ENCODE measurements around the gene PTPMT1.

PTPMT1 gene

GRCh38 chr11:47578524-47579494, 13.4 kb downstream of the PTPMT1 start, which contains the start of the genes KBTBD4 and NDUFS3:
Gene KBTBD4 (minus strand): TSS chr11:47578970. CDS start chr11:47578951, 19 bp downstream.
Gene NDUFS3 (plus strand): TSS chr11:47579074. CDS start chr11:47579092, 18 bp downstream.
- peak; percentile 89 for DNase-seq (ENCODE audit: low spot score)

GRCh38 chr11:47583844-47584243, 18.4 kb downstream of the PTPMT1 start:
- no peak for DNase-seq (ENCODE audit: low spot score)

DNA sequence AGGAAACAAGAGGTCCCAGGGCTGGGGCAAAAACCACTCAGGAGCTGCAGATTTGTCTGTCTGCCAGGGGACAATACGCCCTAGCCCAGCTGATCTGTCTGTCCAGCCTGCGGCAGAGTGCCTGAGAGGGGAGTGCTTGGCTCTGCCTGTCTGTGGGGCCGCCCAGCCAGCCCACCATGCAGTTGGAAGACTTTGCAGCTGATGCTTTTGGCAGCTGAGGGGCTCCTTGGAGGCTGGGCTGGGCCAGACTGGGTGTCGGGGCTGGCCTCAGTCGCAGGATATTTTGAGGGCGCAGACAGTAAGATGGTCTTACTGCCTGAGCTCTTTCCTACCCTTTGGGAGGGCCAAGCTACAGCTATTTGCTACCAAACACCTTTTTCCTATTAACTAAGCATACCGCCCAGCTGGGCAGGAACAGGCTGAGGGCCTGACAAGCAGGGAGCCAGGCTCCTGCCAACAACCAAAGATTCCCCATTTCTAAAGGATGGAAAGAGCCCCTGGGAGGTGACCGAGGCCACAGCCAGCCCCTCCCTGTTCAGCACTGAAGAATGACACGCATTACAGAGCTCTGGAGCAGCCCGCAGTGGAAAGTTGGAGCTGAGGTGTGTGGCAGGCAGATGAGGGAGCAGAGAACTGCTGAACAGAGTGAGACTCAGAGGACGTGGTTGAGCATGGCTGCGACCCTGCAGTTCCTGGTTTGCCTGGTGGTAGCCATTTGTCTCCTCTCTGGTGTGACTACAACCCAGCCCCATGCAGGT, 20.9 kb downstream of the PTPMT1 start, which contains the start of gene FAM180B:
Gene FAM180B (plus strand): TSS at position 581 of the 758 bp plus-strand sequence. CDS start 91 bp downstream, at position 672.
- DNase-seq (ENCODE audit: low spot score) = no peak

GRCh38 chr11:47587039-47587716, 21.8 kb downstream of the PTPMT1 start:
- no peak for DNase-seq (ENCODE audit: low spot score)

DNA sequence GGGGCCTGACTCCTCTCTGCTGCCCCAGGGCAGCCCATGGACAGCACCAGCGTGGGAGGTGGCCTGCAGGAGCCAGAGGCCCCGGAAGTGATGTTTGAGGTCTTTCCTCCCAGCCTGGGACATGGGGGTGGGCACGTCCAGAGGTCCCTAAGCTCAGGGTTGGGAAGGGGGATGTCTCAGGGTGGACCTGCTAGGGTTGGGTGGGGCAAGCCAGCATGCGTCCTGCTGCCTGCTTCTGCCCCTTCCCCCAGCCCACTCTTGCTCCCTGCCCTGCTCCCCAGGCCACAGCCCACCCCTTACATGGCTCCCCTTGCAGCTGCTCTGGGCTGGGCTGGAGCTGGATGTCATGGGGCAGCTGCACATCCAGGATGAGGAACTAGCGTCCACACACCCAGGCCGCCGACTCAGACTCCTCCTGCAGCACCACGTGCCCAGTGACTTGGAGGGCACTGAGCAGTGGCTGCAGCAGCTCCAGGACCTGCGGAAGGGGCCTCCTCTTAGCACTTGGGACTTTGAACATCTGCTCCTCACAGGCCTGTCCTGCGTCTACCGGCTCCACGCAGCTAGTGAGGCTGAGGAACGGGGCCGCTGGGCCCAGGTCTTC, 22.4 kb downstream of the PTPMT1 start:
- DNase-seq (ENCODE audit: low spot score) = no peak

- no peak for DNase-seq (ENCODE audit: low spot score)
Measured at GRCh38 chr11:47589118-47589517, 23.7 kb downstream of the PTPMT1 start.

DNA sequence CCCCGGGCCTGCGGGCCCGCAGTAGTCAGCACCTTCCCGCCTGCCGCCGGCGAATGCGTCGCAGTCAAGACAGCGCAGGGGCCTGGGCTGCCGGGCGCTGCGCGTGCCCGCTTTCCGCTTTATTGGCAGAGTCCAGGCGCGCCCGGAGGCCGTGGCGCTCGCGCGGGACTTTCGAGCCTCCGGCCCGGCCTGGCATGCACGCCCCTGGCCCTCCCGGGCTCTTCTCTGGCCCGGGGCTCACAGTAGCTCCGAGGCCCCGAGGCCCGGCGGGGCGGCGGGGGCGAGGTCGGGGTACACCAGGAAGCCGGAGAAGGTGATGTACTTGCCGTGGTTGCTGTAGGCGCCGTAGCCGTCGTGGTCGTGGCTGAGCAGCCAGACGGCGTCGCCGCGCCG, 24.2 kb downstream of the PTPMT1 start:
- DNase-seq (ENCODE audit: low spot score) = no peak

DNA sequence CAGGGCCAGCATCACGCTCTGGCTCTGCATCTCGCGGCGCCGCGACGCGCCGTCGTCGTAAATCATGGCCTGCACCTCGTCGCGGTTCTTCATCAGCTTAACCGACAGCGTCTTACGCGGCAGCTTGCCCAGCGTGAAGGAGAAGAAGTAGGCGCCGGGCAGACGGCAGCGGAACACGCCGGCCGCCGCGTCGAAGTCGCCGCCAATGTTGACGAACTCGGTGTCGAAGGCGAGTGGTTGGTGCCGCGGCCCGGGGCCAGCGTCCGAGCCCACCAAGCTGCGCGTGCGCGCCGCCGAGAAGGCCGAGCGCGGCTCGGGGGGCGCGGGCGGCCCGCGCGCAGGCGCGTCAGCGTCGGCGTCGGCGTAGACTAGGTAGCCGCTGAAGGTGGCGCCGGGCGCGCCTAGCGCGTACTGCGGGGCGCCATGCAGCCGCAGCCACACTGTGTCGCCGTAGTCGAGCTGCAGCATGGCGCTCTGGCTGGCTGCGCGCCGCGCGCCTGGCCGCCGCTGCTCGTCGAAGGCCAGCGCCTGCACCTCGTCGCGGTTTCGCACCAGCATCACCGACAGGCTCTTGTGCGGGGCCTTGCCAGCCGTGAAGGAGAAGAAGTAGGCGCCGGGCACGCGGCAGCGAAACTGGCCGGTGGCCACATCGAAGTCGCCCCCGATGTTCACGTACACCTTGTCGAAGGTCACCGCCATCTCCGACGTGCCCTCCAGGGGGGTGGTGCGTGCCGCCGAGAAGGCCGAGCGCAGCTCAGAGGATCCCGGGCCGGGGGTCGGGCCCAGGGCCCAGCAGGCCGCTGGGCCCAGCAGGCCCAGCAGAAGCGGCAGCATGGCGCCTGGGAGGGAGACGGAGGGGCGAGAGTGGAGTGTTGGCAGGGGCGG, 24.8 kb downstream of the PTPMT1 start:
- DNase-seq (ENCODE audit: low spot score) = no peak

DNA sequence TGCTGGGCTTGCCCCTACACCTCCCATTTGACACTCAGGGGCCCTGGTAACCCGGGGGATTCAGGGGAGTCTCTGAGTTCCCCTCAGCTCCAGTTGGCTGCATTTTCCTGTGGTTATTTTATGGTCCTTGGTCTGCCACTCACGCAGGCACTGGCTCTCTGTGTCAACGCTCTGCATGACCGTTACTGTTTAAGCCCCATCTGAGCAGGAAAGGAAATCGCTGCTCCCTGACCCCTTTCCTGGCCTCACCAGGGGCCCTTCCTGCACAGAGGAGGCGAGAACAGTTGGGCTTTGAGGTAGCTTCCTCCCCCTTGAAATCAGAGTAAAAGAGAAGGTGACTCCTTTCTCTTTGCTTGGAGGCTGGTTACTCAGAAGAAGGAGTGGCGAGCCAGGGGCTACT, 26.4 kb downstream of the PTPMT1 start:
- DNase-seq (ENCODE audit: low spot score) = no peak

DNA sequence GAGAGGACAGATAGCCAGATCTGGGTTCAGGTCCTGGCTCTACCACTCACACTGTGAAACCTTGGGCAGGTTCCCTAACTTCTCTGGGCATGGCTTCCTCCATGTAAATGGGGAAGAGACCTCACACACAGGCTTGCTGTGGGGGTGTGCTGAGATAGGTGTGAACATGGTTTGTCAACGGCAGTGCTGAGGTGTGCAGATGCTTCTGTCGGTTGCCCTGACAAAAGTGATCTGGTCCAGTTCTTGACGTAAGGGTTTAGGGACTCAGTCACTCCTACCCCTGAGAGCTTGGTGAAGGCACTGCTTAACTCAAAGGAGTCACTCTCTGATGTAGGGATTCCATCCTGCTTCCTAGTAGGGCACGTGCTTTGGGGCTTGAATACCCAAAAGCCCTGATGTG, 26.9 kb downstream of the PTPMT1 start:
- DNase-seq (ENCODE audit: low spot score) = no peak

DNA sequence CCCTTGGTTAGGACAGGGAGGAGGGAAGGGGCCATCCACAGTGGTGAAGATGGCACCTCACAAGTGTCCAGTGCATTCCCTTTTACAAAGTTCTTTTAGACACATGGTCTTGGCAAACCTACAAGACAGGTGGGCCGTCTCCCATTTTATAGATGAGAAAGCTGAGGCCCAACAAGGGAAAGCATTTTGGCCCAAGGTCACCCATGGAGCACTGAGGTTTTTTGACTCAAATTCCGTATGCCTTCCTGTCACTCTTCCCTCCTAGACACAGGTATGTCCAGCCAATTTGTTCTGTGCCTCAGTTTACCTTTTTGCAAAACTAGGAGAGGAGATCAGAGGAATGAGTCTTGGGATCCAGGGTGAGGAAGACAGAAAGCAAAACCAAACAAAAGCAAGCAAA, 27.6 kb downstream of the PTPMT1 start:
- no peak for DNase-seq (ENCODE audit: low spot score)

- no peak for DNase-seq (ENCODE audit: low spot score)
Measured at GRCh38 chr11:47593492-47593933, 28.1 kb downstream of the PTPMT1 start.

GRCh38 chr11:47593934-47594855, 28.8 kb downstream of the PTPMT1 start, which contains the start of gene C1QTNF4:
Gene C1QTNF4 (minus strand): TSS chr11:47594411. CDS start chr11:47590810, 3,601 bp downstream.
- DNase-seq (ENCODE audit: low spot score) = no peak

DNA sequence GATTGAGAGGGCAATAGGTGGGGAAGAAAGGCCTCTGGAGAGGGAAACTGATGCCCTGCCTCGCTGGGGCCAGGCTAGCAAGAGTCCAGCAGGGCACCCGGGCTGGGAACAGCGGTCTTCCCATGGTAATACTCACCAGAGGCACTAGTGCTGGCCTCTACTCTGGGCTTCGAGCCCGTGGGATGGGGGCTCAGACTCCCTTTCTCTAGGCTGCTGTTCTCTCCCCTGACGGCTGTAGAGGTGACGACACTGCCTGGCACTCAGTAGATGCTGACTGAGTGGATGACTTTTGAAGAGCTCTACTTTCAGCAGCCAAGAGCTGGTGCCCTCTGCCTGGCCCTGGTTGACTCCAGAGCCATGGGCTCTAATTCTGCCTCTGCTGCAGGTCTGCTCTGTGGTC, 29.6 kb downstream of the PTPMT1 start:
- DNase-seq (ENCODE audit: low spot score) = no peak

DNA sequence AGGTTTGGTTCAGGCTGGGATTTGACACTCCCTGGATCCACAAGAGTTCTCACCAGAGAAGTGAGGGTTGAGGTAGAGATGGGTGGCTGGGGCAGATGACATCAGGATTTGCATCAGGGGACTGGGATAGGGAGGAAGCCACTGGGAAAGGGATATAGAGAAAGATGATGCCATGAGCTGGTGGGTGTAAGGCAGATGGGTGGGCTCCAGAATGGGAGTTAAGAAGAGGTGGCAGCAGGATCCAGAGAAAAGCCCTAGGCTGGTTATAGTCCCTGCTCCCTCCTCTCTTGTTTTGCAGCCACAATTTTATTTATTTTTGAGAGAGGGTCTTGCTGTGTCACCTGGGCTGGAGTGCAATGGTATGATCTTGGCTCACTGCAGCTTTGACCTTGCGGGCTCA, 30.6 kb downstream of the PTPMT1 start:
- no peak for DNase-seq (ENCODE audit: low spot score)

DNA sequence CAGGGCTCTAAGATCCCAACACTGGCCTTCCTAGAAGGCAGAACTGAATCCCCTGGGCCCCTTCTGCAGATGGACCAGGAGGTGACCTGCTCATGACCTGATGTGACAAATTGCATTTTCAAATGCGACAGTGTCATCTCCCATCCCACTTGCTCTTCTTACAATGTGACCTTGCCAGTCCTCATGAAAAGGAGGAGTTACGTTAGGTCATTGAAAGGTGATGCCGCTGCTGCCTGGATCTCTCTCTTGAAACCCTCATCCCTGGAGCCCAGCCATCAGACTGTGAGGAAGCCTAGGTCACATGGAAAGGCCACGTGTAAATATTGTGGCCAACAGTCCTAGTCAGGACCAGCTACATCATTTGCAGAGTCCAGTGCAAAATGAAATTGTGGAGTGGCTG, 34.5 kb downstream of the PTPMT1 start:
- DNase-seq (ENCODE audit: low spot score) = no peak

DNA sequence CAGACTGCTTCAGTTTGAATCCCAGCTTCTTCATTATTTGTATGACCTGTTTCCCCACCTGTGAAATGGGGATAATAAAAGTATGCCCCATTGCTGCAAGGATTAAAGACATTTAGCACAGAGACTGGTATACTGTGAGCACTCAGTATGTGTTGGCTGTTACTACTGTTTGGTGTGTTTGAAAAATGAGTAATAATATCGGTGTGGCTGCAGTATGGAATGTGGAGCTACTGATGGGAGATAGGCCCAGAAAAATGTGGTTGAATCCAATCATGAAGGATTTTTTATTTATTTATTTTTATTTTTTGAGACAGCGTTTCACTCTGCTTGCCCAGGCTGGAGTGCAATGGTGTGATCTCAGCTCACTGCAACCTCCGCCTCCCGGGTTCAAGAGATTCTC, 37.9 kb downstream of the PTPMT1 start:
- peak; percentile 66 for DNase-seq (ENCODE audit: low spot score)

GRCh38 chr11:47605921-47606320, 40.5 kb downstream of the PTPMT1 start:
- DNase-seq (ENCODE audit: low spot score) = no peak

DNA sequence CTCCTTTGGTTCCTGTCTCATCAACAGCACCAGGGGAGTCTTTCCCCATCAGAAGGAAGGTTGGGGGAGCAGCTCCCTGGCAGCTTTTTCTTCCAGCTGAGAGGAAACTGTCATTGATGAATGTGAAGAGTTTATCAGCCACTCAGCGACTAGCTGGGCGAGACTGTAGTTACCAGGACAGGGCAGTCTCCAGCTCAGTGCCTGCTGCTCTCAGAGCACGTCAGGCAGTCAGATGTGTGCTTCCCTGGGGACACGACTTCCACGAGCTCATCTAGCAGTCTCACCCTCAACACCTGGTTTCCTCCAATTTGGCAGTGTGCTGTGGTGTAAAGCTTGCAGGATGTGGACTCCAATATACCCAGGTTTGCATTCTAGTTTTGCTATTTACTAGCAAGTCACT, 41.3 kb downstream of the PTPMT1 start:
- peak; percentile 46 for DNase-seq (ENCODE audit: low spot score)
